VCaP (cell line): ENCODE data around the gene PDS5A.

Source experiments
- H3K27ac ChIP-seq: fragments of 450-650 bp; 2 replicates; pipeline ENCODE4 v1.5.1; 2017
- CTCF ChIP-seq: fragments of 450-650 bp; conservative IDR thresholded peaks from 2 replicates; pipeline ENCODE4 v1.5.1; 2017; ENCODE audit warnings: mild to moderate bottlenecking, moderate library complexity

Gene PDS5A

GRCh38 chr4:39933671-39934590 lies 43.8 kb downstream of the PDS5A start:
- no peak overlapping the region; the same call in 1 of the 2 replicates for H3K27ac ChIP-seq
- no peak for TF ChIP-seq CTCF

GRCh38 chr4:39932776-39933402 lies 44.8 kb downstream of the PDS5A start:
- no peak for TF ChIP-seq CTCF
- no peak overlapping the region for H3K27ac ChIP-seq

GRCh38 chr4:39931441-39931901 lies 46.2 kb downstream of the PDS5A start:
- no peak overlapping the region; the same call in 1 of the 2 replicates for H3K27ac ChIP-seq
- TF ChIP-seq CTCF = no peak

GRCh38 chr4:39928538-39928937 lies 49.2 kb downstream of the PDS5A start:
- no peak for TF ChIP-seq CTCF

GRCh38 chr4:39924014-39924413 lies 53.7 kb downstream of the PDS5A start:
- no peak for TF ChIP-seq CTCF
- no peak overlapping the region for H3K27ac ChIP-seq

More at GRCh38 chr4:39928538-39928937, 49.2 kb downstream of the PDS5A start:
- no peak overlapping the region for H3K27ac ChIP-seq

- no peak overlapping the region for H3K27ac ChIP-seq
- no peak for TF ChIP-seq CTCF
These were observed 55.3 kb downstream of the PDS5A start for GRCh38 chr4:39922399-39922798.

- no peak overlapping the region for H3K27ac ChIP-seq
- TF ChIP-seq CTCF = no peak
These were observed 64.2 kb downstream of the PDS5A start for GRCh38 chr4:39913471-39913870.
